ENCODE measurements around the gene MYCBPAP.

DNA sequence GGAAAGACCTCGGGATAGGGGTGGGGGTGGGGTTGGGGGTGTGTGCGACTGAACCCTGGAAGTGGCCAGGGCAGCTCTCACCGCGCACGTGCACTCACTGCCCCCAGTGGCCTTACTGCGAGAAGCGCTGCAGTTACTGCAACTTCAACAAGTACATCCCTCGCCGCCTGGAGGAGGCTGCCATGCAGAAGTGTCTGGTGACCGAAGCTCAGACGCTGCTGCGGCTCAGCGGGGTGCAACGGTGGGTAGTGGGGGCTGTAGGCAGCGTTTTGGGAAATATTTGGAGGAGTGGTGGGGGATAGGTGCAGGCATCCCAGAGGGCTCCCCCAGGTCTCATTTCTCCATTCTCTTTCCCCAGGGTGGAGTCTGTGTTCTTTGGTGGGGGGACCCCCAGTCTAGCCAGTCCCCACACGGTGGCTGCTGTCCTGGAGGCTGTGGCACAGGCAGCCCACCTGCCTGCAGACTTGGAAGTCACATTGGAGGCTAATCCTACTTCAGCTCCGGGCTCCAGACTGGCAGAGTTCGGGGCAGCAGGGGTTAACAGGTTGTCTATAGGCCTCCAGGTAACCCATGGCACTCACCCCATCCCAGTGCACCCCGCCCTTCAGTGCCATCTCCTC is 28.6 kb upstream of the MYCBPAP start:
- TF ChIP-seq, protein P1, sequence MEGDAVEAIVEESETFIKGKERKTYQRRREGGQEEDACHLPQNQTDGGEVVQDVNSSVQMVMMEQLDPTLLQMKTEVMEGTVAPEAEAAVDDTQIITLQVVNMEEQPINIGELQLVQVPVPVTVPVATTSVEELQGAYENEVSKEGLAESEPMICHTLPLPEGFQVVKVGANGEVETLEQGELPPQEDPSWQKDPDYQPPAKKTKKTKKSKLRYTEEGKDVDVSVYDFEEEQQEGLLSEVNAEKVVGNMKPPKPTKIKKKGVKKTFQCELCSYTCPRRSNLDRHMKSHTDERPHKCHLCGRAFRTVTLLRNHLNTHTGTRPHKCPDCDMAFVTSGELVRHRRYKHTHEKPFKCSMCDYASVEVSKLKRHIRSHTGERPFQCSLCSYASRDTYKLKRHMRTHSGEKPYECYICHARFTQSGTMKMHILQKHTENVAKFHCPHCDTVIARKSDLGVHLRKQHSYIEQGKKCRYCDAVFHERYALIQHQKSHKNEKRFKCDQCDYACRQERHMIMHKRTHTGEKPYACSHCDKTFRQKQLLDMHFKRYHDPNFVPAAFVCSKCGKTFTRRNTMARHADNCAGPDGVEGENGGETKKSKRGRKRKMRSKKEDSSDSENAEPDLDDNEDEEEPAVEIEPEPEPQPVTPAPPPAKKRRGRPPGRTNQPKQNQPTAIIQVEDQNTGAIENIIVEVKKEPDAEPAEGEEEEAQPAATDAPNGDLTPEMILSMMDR (IDR thresholded peaks at IDR 0.05; ENCODE audit: low read length): peak; percentile 59
- no peak for TF ChIP-seq EZH2 (optimal IDR thresholded peaks at IDR 0.05; ENCODE audit: low read depth, low read length)
- no peak for TF ChIP-seq EZH2phosphoT487 (IDR thresholded peaks at IDR 0.05; ENCODE audit: low read length)
